GM23338 (cell line): ENCODE measurements around the gene PTPRN2.

ENCODE experiments used
- EZH2 ChIP-seq: fragments of 200-600 bp; sonication (generic); IDR thresholded peaks from one replicate; pipeline ENCODE4 v1.8.0; 2017; ENCODE audit warnings: antibody characterized with exemption, mild to moderate bottlenecking, low read depth; ENCODE audit not compliant: unreplicated experiment
- JUNB ChIP-seq: IDR thresholded peaks from one replicate; pipeline ENCODE4 v1.6.1; 2016; ENCODE audit warnings: antibody characterized with exemption; ENCODE audit not compliant: unreplicated experiment
- TF ChIP-seq, protein P1 (sequence below), 2 experiments: fragments of 200-600 bp in 1 of 2; sonication (generic) in 1 of 2; conservative IDR thresholded peaks; 2 replicates each; pipeline versions ENCODE4 v1.5.1 to v1.6.1; 2016 to 2017; ENCODE audit warnings: antibody characterized with exemption in 2 of 2, low read depth in 2 of 2, mild to moderate bottlenecking in 2 of 2, moderate library complexity in 1 of 2

DNA sequence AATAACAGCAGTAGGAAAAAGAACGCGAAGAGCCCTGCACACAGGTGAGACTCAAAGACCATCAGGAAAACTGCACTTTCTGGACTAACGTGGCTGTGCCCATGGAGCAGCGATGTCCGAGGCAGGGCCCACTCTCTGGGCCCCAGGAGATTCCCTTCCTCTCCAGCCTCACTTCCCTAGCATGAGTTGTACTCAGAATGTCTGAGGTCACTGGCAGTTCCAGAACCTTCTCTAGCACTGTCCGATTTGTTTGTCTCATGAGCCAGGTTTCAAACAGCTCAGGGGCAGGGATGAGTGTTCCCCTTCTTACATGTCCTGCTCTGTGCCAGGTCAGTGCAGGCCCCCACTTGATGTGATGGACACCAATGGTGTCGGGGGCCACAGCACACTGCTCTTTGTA, 484.2 kb downstream of the PTPRN2 start:
- TF ChIP-seq, protein P1, sequence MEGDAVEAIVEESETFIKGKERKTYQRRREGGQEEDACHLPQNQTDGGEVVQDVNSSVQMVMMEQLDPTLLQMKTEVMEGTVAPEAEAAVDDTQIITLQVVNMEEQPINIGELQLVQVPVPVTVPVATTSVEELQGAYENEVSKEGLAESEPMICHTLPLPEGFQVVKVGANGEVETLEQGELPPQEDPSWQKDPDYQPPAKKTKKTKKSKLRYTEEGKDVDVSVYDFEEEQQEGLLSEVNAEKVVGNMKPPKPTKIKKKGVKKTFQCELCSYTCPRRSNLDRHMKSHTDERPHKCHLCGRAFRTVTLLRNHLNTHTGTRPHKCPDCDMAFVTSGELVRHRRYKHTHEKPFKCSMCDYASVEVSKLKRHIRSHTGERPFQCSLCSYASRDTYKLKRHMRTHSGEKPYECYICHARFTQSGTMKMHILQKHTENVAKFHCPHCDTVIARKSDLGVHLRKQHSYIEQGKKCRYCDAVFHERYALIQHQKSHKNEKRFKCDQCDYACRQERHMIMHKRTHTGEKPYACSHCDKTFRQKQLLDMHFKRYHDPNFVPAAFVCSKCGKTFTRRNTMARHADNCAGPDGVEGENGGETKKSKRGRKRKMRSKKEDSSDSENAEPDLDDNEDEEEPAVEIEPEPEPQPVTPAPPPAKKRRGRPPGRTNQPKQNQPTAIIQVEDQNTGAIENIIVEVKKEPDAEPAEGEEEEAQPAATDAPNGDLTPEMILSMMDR (conservative IDR thresholded peaks at IDR 0.05; ENCODE audit: low read depth in 2 of 2) = no peak
- TF ChIP-seq JUNB (no peak), EZH2 (no peak)
